K562 (cell line): ENCODE results near the gene HRH1.

Experiments
- HOXB6 ChIP-seq: fragments of 250-450 bp; sonication (Bioruptor Pico); IDR thresholded peaks from 2 replicates; pipeline ENCODE4 v1.5.1; 2022; ENCODE audit warnings: mild to moderate bottlenecking, borderline replicate concordance
- MEF2A ChIP-seq: IDR thresholded peaks from 2 replicates; pipeline ENCODE4 v1.6.1; 2011; ENCODE audit warnings: low read depth, mild to moderate bottlenecking, low read length, moderate library complexity; ENCODE audit not compliant: control insufficient read depth
- RAD21 ChIP-seq, 2 experiments: fragments of 250-450 bp in 1 of 2; fragments of 450-650 bp in 1 of 2; sonication (Bioruptor Pico) in 1 of 2; formaldehyde crosslinking in 1 of 2; IDR thresholded peaks in 1 of 2; conservative IDR thresholded peaks in 1 of 2; 2 replicates each; pipeline versions ENCODE4 v1.4.0 to v1.8.0; 2020 to 2022; ENCODE audit warnings: mild to moderate bottlenecking in 2 of 2, moderate library complexity in 1 of 2

GRCh38 chr3:11214451-11214978, 60.2 kb downstream of the HRH1 start:
- TF ChIP-seq MEF2A = no peak
- no peak for TF ChIP-seq HOXB6 (CRISPR knock-in tag)
- TF ChIP-seq RAD21 (CRISPR knock-in tag; conservative IDR thresholded peaks at IDR 0.05 in 1 of 2, IDR thresholded peaks at IDR 0.05 in 1 of 2) = no peak
